Mucosa of rectum (tissue), 2 donors: Measurements from ENCODE around the gene ELP5.
A peak's percentile ranks its signal among the peaks of the same experiment; 100 is the strongest.

ENCODE experiments used
- H3K27ac ChIP-seq, 2 donors: one replicate each; pipeline ENCODE4 v1.7.0; 2013; ENCODE audit warnings: inconsistent platforms in 2 of 2, low read depth in 2 of 2, low read length in 2 of 2
- H3K27me3 ChIP-seq, 2 donors: one replicate each; pipeline ENCODE4 v1.7.0; 2013; ENCODE audit warnings: low read length in 2 of 2; ENCODE audit not compliant: control insufficient read depth in 2 of 2, insufficient read depth in 2 of 2
- H3K36me3 ChIP-seq, 2 donors: one replicate each; pipeline ENCODE4 v1.7.0; 2013; ENCODE audit warnings: low read length in 2 of 2; ENCODE audit not compliant: control insufficient read depth in 2 of 2, insufficient read depth in 2 of 2
- H3K4me1 ChIP-seq, 2 donors: one replicate each; pipeline ENCODE4 v1.7.0; 2013; ENCODE audit warnings: low read length in 2 of 2, mild to moderate bottlenecking in 1 of 2; ENCODE audit not compliant: control insufficient read depth in 2 of 2, insufficient read depth in 2 of 2
- H3K4me3 ChIP-seq, 2 donors: one replicate each; pipeline ENCODE4 v1.7.0; 2013; ENCODE audit warnings: low read length in 2 of 2
- H3K9ac ChIP-seq, 2 donors: one replicate each; pipeline ENCODE4 v1.7.0; 2013; ENCODE audit warnings: low read length in 2 of 2, low read depth in 1 of 2, mild to moderate bottlenecking in 1 of 2
- H3K9me3 ChIP-seq, 2 donors: one replicate each; pipeline ENCODE4 v1.7.0; 2013; ENCODE audit warnings: low read length in 2 of 2; ENCODE audit not compliant: control insufficient read depth in 2 of 2
- donor health status: healthy.
- donor health status: Normal muscosa, but diverticular disease.

Gene ELP5

DNA sequence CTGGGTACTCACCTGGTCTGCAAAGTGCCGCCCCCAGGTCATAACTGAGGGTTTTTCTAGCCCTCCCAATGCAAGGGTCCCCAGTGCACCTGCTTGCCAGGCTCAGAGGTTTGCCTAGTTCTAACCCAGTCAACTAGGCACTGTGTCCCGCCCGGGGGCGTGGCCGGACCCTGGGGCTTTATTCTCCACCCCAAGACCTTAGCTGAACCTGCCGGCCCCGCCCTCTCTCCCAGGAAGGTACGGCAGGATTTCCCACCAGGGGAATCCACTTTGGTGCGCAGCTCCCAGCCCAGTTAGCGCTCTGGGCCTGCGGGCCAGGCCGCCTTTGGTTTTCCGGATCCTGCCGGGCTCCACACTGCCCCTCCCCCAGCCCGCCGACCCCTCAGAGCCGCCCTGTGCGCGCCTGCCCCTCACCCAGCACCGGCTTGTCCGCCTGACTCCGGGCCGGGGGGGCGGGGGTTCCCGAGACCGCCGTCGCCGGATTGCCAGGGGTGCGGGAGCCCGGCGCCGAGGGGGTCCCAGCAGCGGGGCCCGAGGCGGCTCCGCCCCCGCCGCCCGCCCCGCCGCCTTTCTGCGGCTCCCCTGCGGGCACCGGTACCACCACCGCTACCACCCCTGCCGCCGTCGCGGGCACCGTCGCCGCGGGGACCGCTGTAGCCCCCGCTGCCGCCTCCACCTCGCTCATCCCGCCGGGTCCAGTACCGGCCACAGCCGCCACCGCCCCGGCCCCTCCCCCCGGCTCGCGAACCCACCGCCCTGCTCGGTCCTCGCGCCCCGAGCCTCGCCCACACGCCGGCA is 42.0 kb downstream of the ELP5 start:
- Histone ChIP-seq H3K9me3 (no peaks in the 10 kb centered on the region), H3K27me3 (peaks cover 0 to 10% of the 10 kb centered on the region in 2 donors), H3K9ac (peak overlapping the region in 1 of 2 donors; percentile 58), H3K4me3 (peak overlapping the region; percentile 20 to 42), H3K27ac (peak overlapping the region; percentile 86 to 91), H3K4me1 (peaks cover 31 to 32% of the 10 kb centered on the region in 2 donors), H3K36me3 (no peaks in the 10 kb centered on the region)

- H3K4me3 ChIP-seq, result peak within 1 kb of the TSS; percentile 59 to 61
- H3K36me3 ChIP-seq, result no peaks in the 10 kb centered on the region
- peaks cover 0 to 10% of the 10 kb centered on the region in 2 donors for H3K27me3 ChIP-seq
- H3K27ac ChIP-seq, result peak within 1 kb of the TSS; percentile 89 to 91
- H3K9me3 ChIP-seq, result no peaks in the 10 kb centered on the region
- peaks cover 31 to 32% of the 10 kb centered on the region in 2 donors for H3K4me1 ChIP-seq
- H3K9ac ChIP-seq, result peak within 1 kb of the TSS; percentile 32 to 65
Observed at GRCh38 chr17:7294614-7295153, 42.7 kb downstream of the ELP5 start, which contains the start of gene YBX2. TSS of gene YBX2 (minus strand) at chr17:7294639. CDS start at chr17:7294500, 139 bp downstream.

DNA sequence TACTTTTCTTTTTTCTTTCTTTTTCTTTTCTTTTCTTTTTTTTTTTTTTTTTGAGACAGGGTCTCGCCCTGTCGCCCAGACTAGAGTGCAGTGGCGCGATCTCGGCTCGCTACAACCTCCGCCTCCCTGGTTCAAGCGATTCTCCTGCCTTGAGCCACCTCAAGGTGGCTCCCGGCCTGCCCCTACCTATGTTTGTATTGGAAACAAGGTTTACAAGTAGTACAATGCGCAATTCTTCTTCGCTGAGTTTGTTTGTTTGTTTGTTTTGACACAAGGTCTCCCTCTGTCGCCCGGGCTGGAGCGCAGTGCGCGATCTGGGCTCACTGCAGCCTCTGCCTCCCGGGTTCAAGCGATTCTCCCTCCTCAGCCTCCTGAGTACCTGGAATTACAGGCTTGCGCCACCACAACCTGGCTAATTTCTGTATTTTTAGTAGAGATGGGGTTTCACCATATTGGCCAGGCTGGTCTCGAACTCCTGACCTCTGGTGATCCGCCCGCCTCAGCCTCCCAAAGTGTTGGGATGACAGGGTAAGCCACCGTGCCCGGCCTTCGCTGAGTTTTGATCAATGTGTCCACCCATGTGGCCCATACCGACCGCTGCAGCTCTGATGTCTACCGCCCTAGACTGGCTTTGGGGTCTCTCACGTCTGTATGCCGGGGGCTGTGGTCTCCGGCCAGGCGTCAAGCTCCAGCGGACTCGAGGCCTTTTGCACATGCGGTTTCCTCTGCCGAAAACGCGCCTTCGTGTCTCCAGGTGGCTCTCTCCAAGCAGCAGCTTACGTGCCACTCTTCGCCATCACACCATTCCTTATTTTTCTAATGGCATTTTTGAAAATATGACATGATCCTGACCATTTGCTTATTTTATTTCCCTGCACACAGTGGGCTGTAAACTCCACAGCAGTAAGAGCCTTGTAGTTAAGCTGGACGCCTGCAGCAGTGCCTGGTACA is 43.5 kb downstream of the ELP5 start:
- H3K27me3 ChIP-seq, result peaks cover 0 to 10% of the 10 kb centered on the region in 2 donors
- peak overlapping the region; percentile 59 to 61 for H3K4me3 ChIP-seq
- no peaks in the 10 kb centered on the region for H3K9me3 ChIP-seq
- H3K27ac ChIP-seq, result peak overlapping the region; percentile 89 to 90
- H3K9ac ChIP-seq, result peak overlapping the region; percentile 32 to 65
- H3K36me3 ChIP-seq, result no peaks in the 10 kb centered on the region
- peaks cover 31 to 32% of the 10 kb centered on the region in 2 donors for H3K4me1 ChIP-seq

- no peaks in the 10 kb centered on the region for H3K36me3 ChIP-seq
- H3K9ac ChIP-seq, result peak overlapping the region in 1 of 2 donors; percentile 41
- no peaks in the 10 kb centered on the region for H3K9me3 ChIP-seq
- peaks cover 31 to 32% of the 10 kb centered on the region in 2 donors for H3K4me1 ChIP-seq
- H3K4me3 ChIP-seq, result peak overlapping the region; percentile 6 to 48
- peak overlapping the region; percentile 39 to 89 for H3K27ac ChIP-seq
- H3K27me3 ChIP-seq, result peaks cover 0 to 10% of the 10 kb centered on the region in 2 donors
Observed at GRCh38 chr17:7296189-7296861, 44.3 kb downstream of the ELP5 start.

GRCh38 chr17:7304179-7304578 is 52.2 kb downstream of the ELP5 start:
- H3K27me3 ChIP-seq, result no peaks in the 10 kb centered on the region
- H3K9me3 ChIP-seq, result no peaks in the 10 kb centered on the region
- H3K36me3 ChIP-seq, result no peaks in the 10 kb centered on the region
- peaks cover 7 to 11% of the 10 kb centered on the region in 2 donors for H3K4me1 ChIP-seq
- no peak overlapping the region for H3K4me3 ChIP-seq
- no peak overlapping the region for H3K9ac ChIP-seq
- H3K27ac ChIP-seq, result no peak overlapping the region

- Histone ChIP-seq H3K4me1 (peaks cover 18 to 22% of the 10 kb centered on the region in 2 donors), H3K9ac (peak within 1 kb of the TSS; percentile 94), H3K4me3 (peak within 1 kb of the TSS; percentile 71 to 84), H3K27ac (peak within 1 kb of the TSS; percentile 97 to 99), H3K36me3 (peaks cover 23 to 24% of the 10 kb centered on the region in 2 donors), H3K9me3 (no peaks in the 10 kb centered on the region), H3K27me3 (no peaks in the 10 kb centered on the region)
Observed at GRCh38 chr17:7306911-7307685, 55.1 kb downstream of the ELP5 start, which contains the start of gene EIF5A. TSS of gene EIF5A (plus strand) at chr17:7307628. CDS start at chr17:7309636, 2,008 bp downstream.

GRCh38 chr17:7307686-7308624 is 55.9 kb downstream of the ELP5 start:
- peak overlapping the region; percentile 93 to 94 for H3K9ac ChIP-seq
- H3K27ac ChIP-seq, result peak overlapping the region; percentile 97 to 99
- H3K9me3 ChIP-seq, result no peaks in the 10 kb centered on the region
- H3K27me3 ChIP-seq, result no peaks in the 10 kb centered on the region
- peaks cover 20 to 22% of the 10 kb centered on the region in 2 donors for H3K4me1 ChIP-seq
- H3K36me3 ChIP-seq, result peaks cover 31% of the 10 kb centered on the region in 2 donors
- peak overlapping the region; percentile 71 to 74 for H3K4me3 ChIP-seq

GRCh38 chr17:7308625-7309433 is 56.8 kb downstream of the ELP5 start:
- peak overlapping the region; percentile 93 to 94 for H3K9ac ChIP-seq
- H3K4me3 ChIP-seq, result peak overlapping the region; percentile 71 to 74
- no peaks in the 10 kb centered on the region for H3K27me3 ChIP-seq
- H3K36me3 ChIP-seq, result peaks cover 40% of the 10 kb centered on the region in 2 donors
- peak overlapping the region; percentile 97 to 99 for H3K27ac ChIP-seq
- no peaks in the 10 kb centered on the region for H3K9me3 ChIP-seq
- H3K4me1 ChIP-seq, result peaks cover 26 to 27% of the 10 kb centered on the region in 2 donors
